ENCODE results near the gene ITSN1. TPM values are rescaled to one million over a fixed set of nuclear protein-coding genes. Genes with fewer than 3 reads are reported as not detected.
A peak's percentile ranks its signal among the peaks of the same experiment; 100 is the strongest.

Gene ITSN1
- total and polyA plus RNA-seq, 2 of the 13 experiments (the other 11 are each of a cell fraction or from before 2014, with no cell fraction given), result 26.1 to 33.8 TPM

GRCh38 chr21:33915368-33916199 is 273.3 kb downstream of the ITSN1 start, which contains the start of gene ATP5PO (continued):
- TF ChIP-seq, protein P1, sequence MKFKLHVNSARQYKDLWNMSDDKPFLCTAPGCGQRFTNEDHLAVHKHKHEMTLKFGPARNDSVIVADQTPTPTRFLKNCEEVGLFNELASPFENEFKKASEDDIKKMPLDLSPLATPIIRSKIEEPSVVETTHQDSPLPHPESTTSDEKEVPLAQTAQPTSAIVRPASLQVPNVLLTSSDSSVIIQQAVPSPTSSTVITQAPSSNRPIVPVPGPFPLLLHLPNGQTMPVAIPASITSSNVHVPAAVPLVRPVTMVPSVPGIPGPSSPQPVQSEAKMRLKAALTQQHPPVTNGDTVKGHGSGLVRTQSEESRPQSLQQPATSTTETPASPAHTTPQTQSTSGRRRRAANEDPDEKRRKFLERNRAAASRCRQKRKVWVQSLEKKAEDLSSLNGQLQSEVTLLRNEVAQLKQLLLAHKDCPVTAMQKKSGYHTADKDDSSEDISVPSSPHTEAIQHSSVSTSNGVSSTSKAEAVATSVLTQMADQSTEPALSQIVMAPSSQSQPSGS (CRISPR knock-in tag; IDR thresholded peaks at IDR 0.05), result peak; percentile 77; the same call in 1 of the 2 replicates
- TF ChIP-seq AGO2 (optimal IDR thresholded peaks at IDR 0.05; ENCODE audit: low read depth, low read length), result peak; percentile 55
- no peak for TF ChIP-seq GTF2F1 (IDR thresholded peaks at IDR 0.05; ENCODE audit: low read length)
- no peak for TF ChIP-seq ZSCAN22 (CRISPR knock-in tag; IDR thresholded peaks at IDR 0.05)
- 0 out of 2 replicates have a peak, but pooled peaks have one; percentile 53 for TF ChIP-seq KLF13 (CRISPR knock-in tag; IDR thresholded peaks at IDR 0.05)
- no peak for TF ChIP-seq ZMAT3 (CRISPR knock-in tag; conservative IDR thresholded peaks at IDR 0.05)
- TF ChIP-seq ZFP1 (CRISPR knock-in tag; IDR thresholded peaks at IDR 0.05), result no peak
- no peak for TF ChIP-seq ZNF451 (CRISPR knock-in tag; IDR thresholded peaks at IDR 0.05)
- no peak; the same call in 1 of the 2 replicates for TF ChIP-seq ZFY (CRISPR knock-in tag; IDR thresholded peaks at IDR 0.05)
- no peak for TF ChIP-seq ZNF816 (CRISPR knock-in tag; IDR thresholded peaks at IDR 0.05; ENCODE audit: borderline replicate concordance)
- no peak; the same call in 1 of the 2 replicates for TF ChIP-seq BHLHE40 (IDR thresholded peaks at IDR 0.05; ENCODE audit: low read length)
- peak; percentile 63; the same call in 1 of the 2 replicates for TF ChIP-seq ZNF335 (CRISPR knock-in tag; IDR thresholded peaks at IDR 0.05)
- peak; percentile 70; the same call in 1 of the 2 replicates for TF ChIP-seq KDM2A (CRISPR knock-in tag; IDR thresholded peaks at IDR 0.05; ENCODE audit: borderline replicate concordance, low read depth)
- no peak for TF ChIP-seq ISX (CRISPR knock-in tag; conservative IDR thresholded peaks at IDR 0.05)
- TF ChIP-seq TBX3 (IDR thresholded peaks at IDR 0.05; ENCODE audit: borderline replicate concordance), result no peak
- peak; percentile 87 for TF ChIP-seq SAP130 (CRISPR knock-in tag; IDR thresholded peaks at IDR 0.05; ENCODE audit: low read depth)
- no peak for TF ChIP-seq ZFP36L2 (CRISPR knock-in tag; IDR thresholded peaks at IDR 0.05)
- no peak for TF ChIP-seq ARID2 (CRISPR knock-in tag; IDR thresholded peaks at IDR 0.05; ENCODE audit: borderline replicate concordance)
- TF ChIP-seq TFDP2 (CRISPR knock-in tag; IDR thresholded peaks at IDR 0.05), result peak; percentile 53
- TF ChIP-seq ZMYM3 (CRISPR knock-in tag; IDR thresholded peaks at IDR 0.05), result 0 out of 2 replicates have a peak, but pooled peaks have one; percentile 14
- TF ChIP-seq MTA3 (CRISPR knock-in tag; IDR thresholded peaks at IDR 0.05), result no peak
- TF ChIP-seq REXO4 (CRISPR knock-in tag; IDR thresholded peaks at IDR 0.05; ENCODE audit: borderline replicate concordance), result no peak
- no peak for TF ChIP-seq SKI (IDR thresholded peaks at IDR 0.05; ENCODE audit: partially characterized antibody)
- TF ChIP-seq JUND (CRISPR knock-in tag; IDR thresholded peaks at IDR 0.05), result no peak
- TF ChIP-seq BRD4 (CRISPR knock-in tag; IDR thresholded peaks at IDR 0.05), result no peak
- TF ChIP-seq, protein P2, sequence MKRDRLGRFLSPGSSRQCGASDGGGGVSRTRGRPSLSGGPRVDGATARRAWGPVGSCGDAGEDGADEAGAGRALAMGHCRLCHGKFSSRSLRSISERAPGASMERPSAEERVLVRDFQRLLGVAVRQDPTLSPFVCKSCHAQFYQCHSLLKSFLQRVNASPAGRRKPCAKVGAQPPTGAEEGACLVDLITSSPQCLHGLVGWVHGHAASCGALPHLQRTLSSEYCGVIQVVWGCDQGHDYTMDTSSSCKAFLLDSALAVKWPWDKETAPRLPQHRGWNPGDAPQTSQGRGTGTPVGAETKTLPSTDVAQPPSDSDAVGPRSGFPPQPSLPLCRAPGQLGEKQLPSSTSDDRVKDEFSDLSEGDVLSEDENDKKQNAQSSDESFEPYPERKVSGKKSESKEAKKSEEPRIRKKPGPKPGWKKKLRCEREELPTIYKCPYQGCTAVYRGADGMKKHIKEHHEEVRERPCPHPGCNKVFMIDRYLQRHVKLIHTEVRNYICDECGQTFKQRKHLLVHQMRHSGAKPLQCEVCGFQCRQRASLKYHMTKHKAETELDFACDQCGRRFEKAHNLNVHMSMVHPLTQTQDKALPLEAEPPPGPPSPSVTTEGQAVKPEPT (CRISPR knock-in tag; IDR thresholded peaks at IDR 0.05; ENCODE audit: low read depth), result 0 out of 2 replicates have a peak, but pooled peaks have one; percentile 56
- no peak for TF ChIP-seq ZNF674 (CRISPR knock-in tag; IDR thresholded peaks at IDR 0.05; ENCODE audit: low read depth)
- no peak for TF ChIP-seq ZNF496 (CRISPR knock-in tag; IDR thresholded peaks at IDR 0.05; ENCODE audit: insufficient replicate concordance)
- TF ChIP-seq RXRB (CRISPR knock-in tag; IDR thresholded peaks at IDR 0.05; ENCODE audit: borderline replicate concordance), result 0 out of 2 replicates have a peak, but pooled peaks have one; percentile 23
